Liver (tissue), 3 donors: ENCODE measurements around the gene KIF26B.

Experiments
- CTCF ChIP-seq: fragments of 150-350 bp; IDR thresholded peaks from 2 replicates; pipeline ENCODE4 v1.5.1; 2017; ENCODE audit warnings: improper control_type of control experiment, low read depth, low read length; ENCODE audit not compliant: missing input control
- FOXA1 ChIP-seq: IDR thresholded peaks from 2 replicates; pipeline ENCODE4 v1.6.1; 2016; ENCODE audit warnings: antibody characterized with exemption
- RAD21 ChIP-seq, 2 donors: IDR thresholded peaks; 2 replicates each; pipeline ENCODE4 v1.6.1; 2016; ENCODE audit warnings: antibody characterized with exemption in 2 of 2, mild to moderate bottlenecking in 2 of 2
- REST ChIP-seq: IDR thresholded peaks from 2 replicates; pipeline ENCODE4 v1.6.1; 2016; ENCODE audit warnings: antibody characterized with exemption, mild to moderate bottlenecking
- donor health status: healthy.
- donor health status: healthy.

- TF ChIP-seq CTCF (no peak), FOXA1 (no peak), RAD21 (IDR thresholded peaks at IDR 0.05) (no peak), REST (no peak)
These were observed 333.8 kb downstream of the KIF26B start for GRCh38 chr1:245488346-245489129.
